Right cardiac atrium (tissue), 5 donors: ENCODE results near the gene MYH9. TPM values are rescaled to one million over a fixed set of nuclear protein-coding genes. Genes with fewer than 3 reads are reported as not detected.
A peak's percentile ranks its signal among the peaks of the same experiment; 100 is the strongest.
"Not testable (repeated sequence)": the region's sequence is repeated elsewhere in the genome, so short reads cannot be mapped to it uniquely, and the experiment has no call there.

Experiments used
- ATAC-seq, 2 donors: fragments of 200-7000 bp; cut with Tn5 transposase; one replicate each; pipeline versions ENCODE4 v1.8.0 to v1.9.1; 2020; ENCODE audit warnings: moderate library complexity in 2 of 2, mild to moderate bottlenecking in 1 of 2
- DNase-seq, 3 donors: peaks; one replicate each; pipeline ENCODE4 v3.0.0-alpha.2; 2020
- H3K27ac ChIP-seq: one replicate; pipeline ENCODE4 v1.5.1; 2013; ENCODE audit warnings: mild to moderate bottlenecking, low read length, control low read depth, moderate library complexity
- H3K27me3 ChIP-seq: one replicate; pipeline ENCODE4 v1.6.1; 2013; ENCODE audit not compliant: control insufficient read depth, insufficient read depth
- H3K4me1 ChIP-seq: one replicate; pipeline ENCODE4 v1.6.1; 2013; ENCODE audit warnings: low read length; ENCODE audit not compliant: control insufficient read depth, insufficient read depth
- H3K4me3 ChIP-seq: one replicate; pipeline ENCODE4 v1.5.1; 2013; ENCODE audit warnings: low read length, control low read depth
- H3K9me3 ChIP-seq: one replicate; pipeline ENCODE4 v1.6.1; 2013; ENCODE audit warnings: low read length; ENCODE audit not compliant: control insufficient read depth
- WGBS: extraction: QIAGEN DNeasy Blood & Tissue Kit; methylation state at CpG from one replicate; pipeline ENCODE4 v1.1.7; 2013; 5-methylcytosine and 5-hydroxymethylcytosine counted together
- intact Hi-C, 4 donors: fragments of 100-400 bp; cut with DNase I; formaldehyde crosslinking; loops; one replicate each; pipeline versions ENCODE4 v1.11.0 to v1.14.0; 2022 to 2023
- polyA plus RNA-seq: library from polyadenylated mRNA; stranded (reverse); fragments of 200-250 nt; gene quantifications from one replicate; pipeline ENCODE4 v1.2.3, GENCODE V29; 2013
- total RNA-seq, 4 donors: library from RNA; stranded (reverse); fragmentation: NEBNext Ultra II Directional; extraction: Animal tissue kit (Norgen Biotek cat#: 25700); gene quantifications; one replicate each; pipeline ENCODE4 v1.2.1, GENCODE V29; 2021
- donor health status: healthy with polysubstance abuse.
- donor health status: DM: no; HTN: yes; CAD: no.
- donor health status: DM: no; HTN: no; CAD: no.
- donor health status: DM: no; HTN: yes; CAD: no; lungs with severe emphysema.
- donor health status: DM: yes; HTN: yes; CAD: no.

MYH9 gene
- total and polyA plus RNA-seq, 5 donors = 92.5 to 224 (median 146) TPM

- no peak overlapping the region for H3K27ac ChIP-seq
- H3K4me1 ChIP-seq = no peaks in the 10 kb centered on the region
- no peaks in the 10 kb centered on the region for H3K9me3 ChIP-seq
- peak in 1 of 3 donors; percentile 1 for DNase-seq
- no peaks in the 10 kb centered on the region for H3K27me3 ChIP-seq
- no peak overlapping the region for H3K4me3 ChIP-seq
- WGBS = 60% methylated on average over 8 of the region's 8 CpGs
- intact Hi-C loops = loop anchor here in 3 of 4 donors (5.0 to 10.0 kb wide), 3 partner anchors 82 to 134 kb away; no protein-coding TSS in a partner anchor
- ATAC-seq = no peak
These were observed 108.5 kb downstream of the MYH9 start for GRCh38 chr22:36279219-36279666.

- intact Hi-C loops = loop anchor here in 3 of 4 donors (5.0 to 10.0 kb wide), 3 partner anchors 80 to 133 kb away; no protein-coding TSS in a partner anchor
- WGBS = 25% methylated on average over 18 of the region's 18 CpGs
- H3K27ac ChIP-seq = no peak overlapping the region
- H3K27me3 ChIP-seq = no peaks in the 10 kb centered on the region
- H3K9me3 ChIP-seq = no peaks in the 10 kb centered on the region
- ATAC-seq (peak; percentile 60 to 70), DNase-seq (peak; percentile 60 to 82 (median 81))
- no peak overlapping the region for H3K4me3 ChIP-seq
- no peaks in the 10 kb centered on the region for H3K4me1 ChIP-seq
These were observed 110.1 kb downstream of the MYH9 start for GRCh38 chr22:36277482-36278291.

- Histone ChIP-seq H3K9me3 (no peaks in the 10 kb centered on the region), H3K4me3 (no peak overlapping the region), H3K4me1 (no peaks in the 10 kb centered on the region), H3K27ac (no peak overlapping the region), H3K27me3 (no peaks in the 10 kb centered on the region)
- intact Hi-C loops = loop anchor here in 2 of 4 donors (10.0 kb wide), 2 partner anchors 80 to 130 kb away; no protein-coding TSS in a partner anchor
- ATAC-seq = no peak
- WGBS = 79% methylated on average over 5 of the region's 5 CpGs
- no peak for DNase-seq
These were observed 113.2 kb downstream of the MYH9 start for GRCh38 chr22:36274531-36274930.

GRCh38 chr22:36271951-36272350 lies 115.8 kb downstream of the MYH9 start:
- WGBS = 78% methylated on average over 5 of the region's 5 CpGs
- not testable (repeated sequence) for ATAC-seq, H3K9me3 ChIP-seq, DNase-seq, H3K4me3 ChIP-seq, H3K27me3 ChIP-seq, H3K27ac ChIP-seq, H3K4me1 ChIP-seq
- intact Hi-C loops = loop anchor here in 2 of 4 donors (10.0 kb wide), 2 partner anchors 77 to 127 kb away; no protein-coding TSS in a partner anchor

- H3K4me1 ChIP-seq, H3K4me3 ChIP-seq, DNase-seq, ATAC-seq, H3K27ac ChIP-seq, H3K9me3 ChIP-seq, H3K27me3 ChIP-seq: not testable (repeated sequence)
- 69% methylated on average over 7 of the region's 7 CpGs for WGBS
- intact Hi-C loops = loop anchor here in 2 of 4 donors (10.0 kb wide), 2 partner anchors 76 to 126 kb away; no protein-coding TSS in a partner anchor
These were observed 116.5 kb downstream of the MYH9 start for GRCh38 chr22:36271231-36271630.

- no peaks in the 10 kb centered on the region for H3K4me1 ChIP-seq
- no peak overlapping the region for H3K27ac ChIP-seq
- no peaks in the 10 kb centered on the region for H3K27me3 ChIP-seq
- ATAC-seq (peak in 1 of 2 donors; percentile 34), DNase-seq (no peak)
- no peak overlapping the region for H3K4me3 ChIP-seq
- 92% methylated on average over 11 of the region's 11 CpGs for WGBS
- intact Hi-C loops = no loop called here
- no peaks in the 10 kb centered on the region for H3K9me3 ChIP-seq
These were observed 119.8 kb downstream of the MYH9 start for GRCh38 chr22:36267896-36268485.

DNA sequence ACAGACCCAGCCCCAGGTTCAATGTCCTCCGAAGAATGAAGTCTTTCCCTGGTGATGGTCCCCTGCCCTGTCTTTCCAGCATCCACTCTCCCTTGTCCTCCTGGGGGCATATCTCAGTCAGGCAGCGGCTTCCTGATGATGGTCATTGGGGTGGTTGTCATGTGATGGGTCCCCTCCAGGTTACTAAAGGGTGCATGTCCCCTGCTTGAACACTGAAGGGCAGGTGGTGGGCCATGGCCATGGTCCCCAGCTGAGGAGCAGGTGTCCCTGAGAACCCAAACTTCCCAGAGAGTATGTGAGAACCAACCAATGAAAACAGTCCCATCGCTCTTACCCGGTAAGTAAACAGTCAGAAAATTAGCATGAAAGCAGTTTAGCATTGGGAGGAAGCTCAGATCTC lies 120.7 kb downstream of the MYH9 start:
- no peaks in the 10 kb centered on the region for H3K9me3 ChIP-seq
- 96% methylated on average over 4 of the region's 4 CpGs for WGBS
- intact Hi-C loops = no loop called here

GRCh38 chr22:36263886-36264664 lies 123.7 kb downstream of the MYH9 start:
- H3K4me3 ChIP-seq, H3K9me3 ChIP-seq, H3K27ac ChIP-seq, H3K27me3 ChIP-seq, intact Hi-C loops, ATAC-seq, H3K4me1 ChIP-seq, DNase-seq: not testable (repeated sequence)
- WGBS = 82% methylated on average over 7 of the region's 7 CpGs

More for the DNA sequence above, 120.7 kb downstream of the MYH9 start:
- DNase-seq (no peak), ATAC-seq (peak in 1 of 2 donors; percentile 8)
- Histone ChIP-seq H3K27ac (no peak overlapping the region), H3K27me3 (no peaks in the 10 kb centered on the region), H3K4me1 (no peaks in the 10 kb centered on the region), H3K4me3 (no peak overlapping the region)

DNA sequence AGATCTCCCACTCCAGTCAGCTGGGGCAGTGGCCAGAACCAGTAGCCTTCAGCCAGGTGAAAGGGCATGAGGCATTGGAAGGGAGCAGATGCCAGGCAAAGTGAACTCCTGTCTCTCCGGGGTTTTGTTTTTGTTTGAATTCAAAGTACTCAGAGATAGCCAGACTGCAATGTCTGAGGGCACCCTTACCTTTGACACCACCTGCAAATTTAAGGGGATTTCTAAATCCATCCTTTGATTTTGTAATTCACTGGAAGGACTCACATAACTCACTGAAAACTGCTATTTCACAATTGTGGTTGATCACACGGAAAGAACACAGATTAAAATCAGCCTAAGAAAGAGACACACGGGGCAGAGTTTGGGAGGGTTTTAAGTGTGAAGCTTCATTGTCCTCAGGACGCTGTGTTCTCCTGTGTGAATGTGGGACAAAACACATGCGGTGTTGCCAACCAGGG lies 124.5 kb downstream of the MYH9 start:
- ATAC-seq, H3K27ac ChIP-seq, H3K4me1 ChIP-seq, DNase-seq, intact Hi-C loops, H3K27me3 ChIP-seq, H3K9me3 ChIP-seq, H3K4me3 ChIP-seq: not testable (repeated sequence)
- 58% methylated on average over 5 of the region's 5 CpGs for WGBS

GRCh38 chr22:36262307-36262706 lies 125.5 kb downstream of the MYH9 start:
- DNase-seq, ATAC-seq, H3K9me3 ChIP-seq, H3K27ac ChIP-seq, H3K4me3 ChIP-seq, intact Hi-C loops, H3K27me3 ChIP-seq, H3K4me1 ChIP-seq: not testable (repeated sequence)
- 92% methylated on average over 3 of the region's 3 CpGs for WGBS
